K562 (cell line): ENCODE data around the gene COMTD1. TPM values are rescaled to one million over a fixed set of nuclear protein-coding genes. Genes with fewer than 3 reads are reported as not detected.

Experiments used
- ATAC-seq: fragments of 200-7000 bp; cut with Tn5 transposase; 3 replicates; pipeline ENCODE4 v1.9.1; 2020; ENCODE audit warnings: moderate library complexity
- BruUV-seq: library from RNA; stranded (reverse); fragments of 400-500 nt; replicated peaks from 2 replicates; lab custom pipeline; 2021; lab: Mats Ljungman, UMichigan
- CTCF ChIA-PET: fragments of 300-600 bp; formaldehyde crosslinking; extraction: SDS; loops from one replicate; lab custom pipeline; 2021; ENCODE audit warnings: low intra/inter-chr PET ratio; lab: Yijun Ruan, JAX
- POLR2A ChIA-PET: fragments of 300-600, 350-650 bp; sonication (Branson Sonifier 250); formaldehyde crosslinking; extraction: SDS; loops from one replicate; lab custom pipeline; 2021; ENCODE audit warnings: antibody characterized with exemption, inconsistent platforms; lab: Yijun Ruan, JAX
- DNase-seq, 4 experiments: peaks; one replicate each; pipeline versions ENCODE4 v3.0.0 to v3.0.0-alpha.2; 2011 to 2018; ENCODE audit warnings: low spot score in 3 of 4, mixed read lengths in 3 of 4; ENCODE audit errors: extremely low read depth in 1 of 4
- FAIRE-seq: peaks from 2 replicates; lab custom pipeline; 2011; peaks lifted over from hg19 to GRCh38; lab: Jason Lieb, UNC
- H2AFZ ChIP-seq: 2 replicates; pipeline ENCODE4 v1.6.0; 2011; ENCODE audit warnings: low read depth, low read length, control low read depth, inconsistent platforms
- H3K27ac ChIP-seq: fragments of 200-600 bp; 3 replicates; pipeline ENCODE4 v1.8.0; 2011; ENCODE audit warnings: low read depth, mild to moderate bottlenecking, control low read depth, inconsistent platforms, low read length, moderate library complexity, mixed read lengths; ENCODE audit errors: extremely low read depth
- H3K27me3 ChIP-seq, 2 experiments: fragments of 300-600 bp in 1 of 2; 2 replicates in 1 of 2; 3 replicates in 1 of 2; pipeline versions ENCODE4 v1.6.0 to v1.8.0; 2011; ENCODE audit warnings: inconsistent platforms in 2 of 2, low read length in 2 of 2, mild to moderate bottlenecking in 1 of 2, mixed read lengths in 1 of 2, moderate library complexity in 1 of 2; ENCODE audit not compliant: control insufficient read depth in 2 of 2, insufficient read depth in 2 of 2
- H3K36me3 ChIP-seq: fragments of 300-600 bp; 3 replicates; pipeline ENCODE4 v1.8.0; 2011; ENCODE audit warnings: mild to moderate bottlenecking, low read length, inconsistent platforms; ENCODE audit not compliant: control insufficient read depth, insufficient read depth
- H3K4me1 ChIP-seq, 2 experiments: fragments of 200-600 bp in 1 of 2; replicated peaks in 1 of 2; 2 replicates in 1 of 2; 3 replicates in 1 of 2; pipeline versions ENCODE4 v1.5.1 to v1.8.0; 2011; ENCODE audit warnings: inconsistent platforms in 2 of 2, low read length in 2 of 2, mild to moderate bottlenecking in 1 of 2, mixed read lengths in 1 of 2, moderate library complexity in 1 of 2; ENCODE audit not compliant: control insufficient read depth in 2 of 2, insufficient read depth in 2 of 2
- H3K4me2 ChIP-seq: 2 replicates; pipeline ENCODE4 v1.6.1; 2011; ENCODE audit warnings: low read length, control low read depth, inconsistent platforms, mixed read lengths; ENCODE audit not compliant: insufficient read depth
- H3K4me3 ChIP-seq: fragments of 200-600 bp; sonication (generic), shearing (Covaris generic); 2 replicates; pipeline ENCODE4 v1.5.1; 2016; ENCODE audit warnings: control low read depth, inconsistent platforms
- H3K79me2 ChIP-seq: fragments of 200-600 bp; 3 replicates; pipeline ENCODE4 v1.8.0; 2011; ENCODE audit warnings: low read length, inconsistent platforms; ENCODE audit not compliant: control insufficient read depth, insufficient read depth
- H3K9ac ChIP-seq, 2 experiments: 2 replicates each; pipeline versions ENCODE4 v1.6.0 to v1.6.1; 2011; ENCODE audit warnings: low read depth in 2 of 2, low read length in 2 of 2, control low read depth in 1 of 2, inconsistent platforms in 1 of 2, mild to moderate bottlenecking in 1 of 2, mixed read lengths in 1 of 2; ENCODE audit not compliant: insufficient read depth in 1 of 2
- H3K9me1 ChIP-seq: one replicate; pipeline ENCODE4 v1.6.0; 2011; ENCODE audit warnings: inconsistent platforms, mild to moderate bottlenecking, low read length, moderate library complexity; ENCODE audit not compliant: control insufficient read depth, insufficient read depth
- H3K9me3 ChIP-seq: replicated peaks from 2 replicates; pipeline ENCODE4 v1.5.1; 2011; ENCODE audit warnings: low read depth, low read length, inconsistent platforms; ENCODE audit not compliant: control insufficient read depth, insufficient read depth
- H4K20me1 ChIP-seq: replicated peaks from 2 replicates; pipeline ENCODE4 v1.6.1; 2011; ENCODE audit warnings: low read length, inconsistent platforms, mixed read lengths; ENCODE audit not compliant: control insufficient read depth, insufficient read depth
- ETV5 ChIP-seq: sonication (generic); formaldehyde crosslinking; IDR thresholded peaks from 2 replicates; pipeline ENCODE4 v1.4.0; 2020; ENCODE audit warnings: low read depth, mild to moderate bottlenecking, missing genetic modification reagents
- POU5F1 ChIP-seq: fragments of 150-350 bp; IDR thresholded peaks from 2 replicates; pipeline ENCODE4 v1.6.1; 2014; ENCODE audit warnings: borderline replicate concordance, low read length, low read depth, mild to moderate bottlenecking; ENCODE audit not compliant: partially characterized antibody
- WGBS: fragments of 100-300 bp; shearing (Covaris generic); methylation state at CpG from one replicate; pipeline ENCODE4 v1.1.6; 2016; ENCODE audit warnings: low coverage, mixed read lengths; ENCODE audit not compliant: insufficient coverage; ENCODE audit errors: missing lambda C conversion rate; 5-methylcytosine and 5-hydroxymethylcytosine counted together
- in situ Hi-C: fragments of 300-500 bp; cut with MboI; formaldehyde crosslinking; loops from 4 replicates; pipeline ENCODE4 v1.15.0; 2018; ENCODE audit warnings: inconsistent platforms, mixed read lengths
- intact Hi-C: fragments of 100-400 bp; cut with micrococcal nuclease; formaldehyde crosslinking; loops from 2 replicates; pipeline ENCODE4 v1.14.2; 2022
- polyA plus RNA-seq, 8 experiments: library from polyadenylated mRNA; depleted of rRNA in 4 of 8; stranded (reverse) in 5 of 8; unstranded in 3 of 8; fragments of >200 nt; fragmentation: Nextera tagmentation in 2 of 8; fragmentation: Illumina TruSeq in 1 of 8; extraction: Ambion mirVana in 2 of 8; extraction: Trizol in 1 of 8; gene quantifications; 2 replicates each; pipeline versions ENCODE4 v1.2.1 to v1.2.3, GENCODE V29; 2011 to 2014; ENCODE audit warnings: inconsistent platforms in 1 of 8, missing spikeins in 1 of 8
- total RNA-seq, 7 experiments: library from RNA; depleted of rRNA in 6 of 7; stranded (reverse); fragments of >200 nt in 6 of 7; fragmentation: Illumina TruSeq in 2 of 7; extraction: Trizol in 2 of 7; gene quantifications; 2 replicates each; pipeline versions ENCODE4 v1.2.1 to v1.2.3, GENCODE V29; 2011 to 2021; ENCODE audit warnings: low replicate concordance in 1 of 7
- TF ChIP-seq, protein P1 (sequence below): sonication (generic); formaldehyde crosslinking; IDR thresholded peaks from 2 replicates; pipeline ENCODE4 v1.8.0; 2022; ENCODE audit warnings: mild to moderate bottlenecking, missing genetic modification reagents, borderline replicate concordance

COMTD1 gene
- total and polyA plus RNA-seq, 9 of the 15 experiments (the other 6 are each of a cell fraction or from before 2014, with no cell fraction given): 0.41 to 112 (median 13.7) TPM

DNA sequence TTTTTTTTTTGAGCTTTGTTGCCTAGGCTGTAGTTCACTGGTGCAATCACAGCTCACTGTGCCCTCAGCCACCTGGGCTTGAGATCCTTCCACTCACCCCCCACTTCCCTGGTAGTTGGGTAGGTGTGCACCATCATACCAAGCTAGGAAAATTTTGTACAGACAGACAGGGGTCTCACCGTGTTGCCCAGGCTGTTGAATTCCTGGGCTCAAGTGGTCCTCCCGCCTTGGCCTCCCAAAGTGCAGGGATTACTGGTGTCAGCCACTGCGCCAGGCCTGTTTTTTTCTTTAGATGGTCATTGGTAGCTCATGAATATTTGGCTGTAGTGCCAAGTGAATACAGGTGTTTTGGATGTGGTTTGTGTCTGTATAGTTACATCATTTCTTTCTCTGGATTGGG, 7.5 kb downstream of the COMTD1 start:
- H3K27ac ChIP-seq: peak overlapping the region; percentile 19; the same call in 1 of the 3 replicates
- no peak overlapping the region for H2AFZ ChIP-seq
- H3K4me2 ChIP-seq: no peak overlapping the region
- DNase-seq (no peak), FAIRE-seq (no peak), ATAC-seq (no peak)
- H3K79me2 ChIP-seq: peaks cover 74% of the 10 kb centered on the region
- intact Hi-C loops: no loop called here
- ChIA-PET POLR2A (interaction anchor here (1.3 to 3.4 kb wide), 5 partner anchors 10 to 18 kb away, joined by 3 to 20 read pairs (median 6); partner anchors contain the start of gene VDAC2), CTCF (no interaction called here)
- H3K36me3 ChIP-seq: peaks cover 95% of the 10 kb centered on the region
- peaks cover 37% of the 10 kb centered on the region for H4K20me1 ChIP-seq
- peak overlapping the region in 1 of 2 experiments; percentile 35; a peak in 1 of 4 replicates for H3K9ac ChIP-seq
- no peaks in the 10 kb centered on the region for H3K9me1 ChIP-seq
- H3K27me3 ChIP-seq: no peaks in the 10 kb centered on the region
- no peaks in the 10 kb centered on the region for H3K9me3 ChIP-seq
- peaks cover under 1 to 4% of the 10 kb centered on the region in 2 experiments for H3K4me1 ChIP-seq
- no TSS peak for BruUV-seq
- in situ Hi-C loops: no loop called here
- TF ChIP-seq ETV5 (CRISPR knock-in tag) (no peak), POU5F1 (no peak)
- TF ChIP-seq, protein P1, sequence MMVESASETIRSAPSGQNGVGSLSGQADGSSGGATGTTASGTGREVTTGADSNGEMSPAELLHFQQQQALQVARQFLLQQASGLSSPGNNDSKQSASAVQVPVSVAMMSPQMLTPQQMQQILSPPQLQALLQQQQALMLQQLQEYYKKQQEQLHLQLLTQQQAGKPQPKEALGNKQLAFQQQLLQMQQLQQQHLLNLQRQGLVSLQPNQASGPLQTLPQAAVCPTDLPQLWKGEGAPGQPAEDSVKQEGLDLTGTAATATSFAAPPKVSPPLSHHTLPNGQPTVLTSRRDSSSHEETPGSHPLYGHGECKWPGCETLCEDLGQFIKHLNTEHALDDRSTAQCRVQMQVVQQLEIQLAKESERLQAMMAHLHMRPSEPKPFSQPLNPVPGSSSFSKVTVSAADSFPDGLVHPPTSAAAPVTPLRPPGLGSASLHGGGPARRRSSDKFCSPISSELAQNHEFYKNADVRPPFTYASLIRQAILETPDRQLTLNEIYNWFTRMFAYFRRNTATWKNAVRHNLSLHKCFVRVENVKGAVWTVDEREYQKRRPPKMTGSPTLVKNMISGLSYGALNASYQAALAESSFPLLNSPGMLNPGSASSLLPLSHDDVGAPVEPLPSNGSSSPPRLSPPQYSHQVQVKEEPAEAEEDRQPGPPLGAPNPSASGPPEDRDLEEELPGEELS (CRISPR knock-in tag): no peak
- TF ChIP-seq, all 486 proteins: peak for 0
- no peak overlapping the region for H3K4me3 ChIP-seq
- 82% methylated on average over 3 of the region's 3 CpGs for WGBS
